ENCODE measurements around the gene DNAJC18.

Gene DNAJC18

DNA sequence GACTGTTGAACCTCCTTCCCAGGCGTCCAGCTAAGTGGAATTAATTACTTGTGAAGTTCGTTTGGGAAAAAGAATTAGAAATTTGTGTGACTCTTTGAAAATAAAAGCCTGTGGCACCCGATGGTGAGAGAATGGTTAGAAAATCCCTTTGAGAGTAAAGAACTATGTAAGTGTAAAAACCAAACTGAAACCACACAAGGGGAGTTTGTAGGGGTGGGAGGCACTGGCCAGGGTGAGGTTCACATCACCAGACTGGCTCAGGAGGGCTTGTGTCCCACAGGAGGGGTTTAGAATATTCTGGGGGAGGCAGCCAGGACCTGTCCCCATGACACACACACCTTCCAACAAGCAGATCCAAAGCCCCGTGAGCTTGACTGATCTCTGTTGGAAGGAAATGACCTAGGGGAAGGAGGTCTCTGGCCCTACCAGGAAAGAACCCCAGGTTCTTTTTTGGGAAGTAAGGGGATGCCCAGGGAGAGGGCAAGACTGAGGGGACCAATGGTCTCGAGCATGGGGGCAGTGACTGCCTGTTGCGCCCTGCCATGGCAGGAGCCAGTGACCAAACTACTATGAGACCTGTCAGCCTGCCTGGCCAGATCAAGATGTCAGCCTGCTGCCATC, 39.7 kb downstream of the DNAJC18 start:
- no peak overlapping the region for H3K4me3 ChIP-seq (ENCODE audit: low read length)
- DNase-seq (ENCODE audit: low read depth) = no peak
- TF ChIP-seq, protein P1, sequence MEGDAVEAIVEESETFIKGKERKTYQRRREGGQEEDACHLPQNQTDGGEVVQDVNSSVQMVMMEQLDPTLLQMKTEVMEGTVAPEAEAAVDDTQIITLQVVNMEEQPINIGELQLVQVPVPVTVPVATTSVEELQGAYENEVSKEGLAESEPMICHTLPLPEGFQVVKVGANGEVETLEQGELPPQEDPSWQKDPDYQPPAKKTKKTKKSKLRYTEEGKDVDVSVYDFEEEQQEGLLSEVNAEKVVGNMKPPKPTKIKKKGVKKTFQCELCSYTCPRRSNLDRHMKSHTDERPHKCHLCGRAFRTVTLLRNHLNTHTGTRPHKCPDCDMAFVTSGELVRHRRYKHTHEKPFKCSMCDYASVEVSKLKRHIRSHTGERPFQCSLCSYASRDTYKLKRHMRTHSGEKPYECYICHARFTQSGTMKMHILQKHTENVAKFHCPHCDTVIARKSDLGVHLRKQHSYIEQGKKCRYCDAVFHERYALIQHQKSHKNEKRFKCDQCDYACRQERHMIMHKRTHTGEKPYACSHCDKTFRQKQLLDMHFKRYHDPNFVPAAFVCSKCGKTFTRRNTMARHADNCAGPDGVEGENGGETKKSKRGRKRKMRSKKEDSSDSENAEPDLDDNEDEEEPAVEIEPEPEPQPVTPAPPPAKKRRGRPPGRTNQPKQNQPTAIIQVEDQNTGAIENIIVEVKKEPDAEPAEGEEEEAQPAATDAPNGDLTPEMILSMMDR (conservative IDR thresholded peaks at IDR 0.05; ENCODE audit: low read length) = no peak

DNA sequence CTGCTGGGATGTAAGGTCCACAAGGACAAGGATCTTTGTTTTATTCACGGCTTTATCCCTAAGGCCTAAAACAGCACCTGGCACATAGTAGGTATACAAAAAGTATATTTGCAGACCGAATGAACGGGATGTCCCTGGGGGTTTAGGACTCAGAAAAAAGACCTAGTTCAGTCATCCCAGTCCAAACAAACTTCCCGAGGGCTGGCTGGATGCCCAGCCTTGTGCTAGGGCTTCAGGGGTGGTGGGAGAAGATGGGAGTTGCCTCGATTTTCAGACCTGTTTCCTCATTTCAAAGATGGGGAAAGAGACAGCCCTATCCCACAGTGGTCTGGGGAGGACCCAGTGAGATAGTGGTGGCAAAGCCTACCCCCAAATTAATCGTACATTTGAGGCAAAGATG, 41.4 kb downstream of the DNAJC18 start:
- H3K4me3 ChIP-seq (ENCODE audit: low read length) = no peak overlapping the region
- DNase-seq (ENCODE audit: low read depth) = no peak
- TF ChIP-seq, protein P1 (conservative IDR thresholded peaks at IDR 0.05; ENCODE audit: low read length) = no peak

DNA sequence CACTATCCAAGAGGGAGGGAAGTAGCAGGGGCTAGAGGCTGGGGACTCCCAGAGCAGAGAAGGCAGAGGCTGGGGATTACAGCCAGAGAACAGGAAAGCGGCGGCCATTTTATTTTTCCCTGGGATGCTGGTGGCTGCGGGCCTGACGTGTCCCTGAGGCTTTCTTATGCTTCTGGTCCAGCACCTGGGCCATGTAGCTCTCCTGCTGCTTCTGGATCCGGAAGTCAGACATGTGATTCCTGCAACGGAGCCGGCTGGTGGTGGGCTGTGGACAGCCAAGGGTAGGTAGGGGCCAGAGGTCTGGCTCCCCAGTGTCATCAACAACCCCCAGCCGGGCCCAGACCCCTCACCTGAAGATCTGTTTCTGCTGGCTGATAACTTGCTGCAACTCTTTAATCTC, 42.6 kb downstream of the DNAJC18 start:
- no peak overlapping the region for H3K4me3 ChIP-seq (ENCODE audit: low read length)
- TF ChIP-seq, protein P1 (conservative IDR thresholded peaks at IDR 0.05; ENCODE audit: low read length) = no peak
- DNase-seq (ENCODE audit: low read depth) = no peak

DNA sequence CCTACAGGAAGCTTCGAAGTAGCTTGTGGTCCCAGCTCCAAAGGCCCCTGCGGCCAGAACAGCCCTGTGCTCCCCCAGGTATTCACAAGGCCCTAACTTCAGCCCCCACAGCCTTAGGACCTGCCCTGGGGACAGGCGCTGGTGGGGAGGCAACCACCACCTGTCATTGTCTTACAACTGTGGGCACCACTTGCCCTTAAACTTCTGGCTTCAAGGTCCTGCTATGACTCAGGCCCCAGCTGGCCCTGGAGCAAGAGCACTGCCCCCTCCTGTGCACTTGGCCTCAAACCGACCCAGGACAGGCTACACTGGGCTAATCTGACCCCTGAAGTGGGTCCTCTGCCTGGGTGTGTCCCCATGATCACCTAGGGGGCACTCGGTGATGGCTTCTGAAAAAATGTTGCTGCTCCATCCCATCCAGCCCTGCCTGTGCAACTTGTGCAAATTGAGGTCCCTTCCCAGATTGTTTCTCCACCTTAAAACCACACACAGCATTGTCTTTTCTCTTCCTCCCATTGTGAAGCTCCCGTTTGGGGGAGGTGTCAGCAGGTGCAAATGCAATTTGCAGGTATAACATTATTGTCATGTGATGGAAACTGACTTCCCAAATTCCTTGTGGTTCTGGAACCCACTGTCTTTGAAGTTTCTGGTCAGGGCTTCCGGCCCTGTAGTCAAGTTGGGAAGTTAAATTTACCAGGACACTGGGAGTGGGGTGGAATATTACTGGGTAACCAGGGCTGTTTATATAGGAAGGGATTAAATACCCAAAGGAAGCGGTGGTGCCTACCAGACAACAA, 43.3 kb downstream of the DNAJC18 start:
- TF ChIP-seq, protein P1 (conservative IDR thresholded peaks at IDR 0.05; ENCODE audit: low read length) = no peak; the same call in 1 of the 2 replicates
- no peak for DNase-seq (ENCODE audit: low read depth)
- no peak overlapping the region for H3K4me3 ChIP-seq (ENCODE audit: low read length)

DNA sequence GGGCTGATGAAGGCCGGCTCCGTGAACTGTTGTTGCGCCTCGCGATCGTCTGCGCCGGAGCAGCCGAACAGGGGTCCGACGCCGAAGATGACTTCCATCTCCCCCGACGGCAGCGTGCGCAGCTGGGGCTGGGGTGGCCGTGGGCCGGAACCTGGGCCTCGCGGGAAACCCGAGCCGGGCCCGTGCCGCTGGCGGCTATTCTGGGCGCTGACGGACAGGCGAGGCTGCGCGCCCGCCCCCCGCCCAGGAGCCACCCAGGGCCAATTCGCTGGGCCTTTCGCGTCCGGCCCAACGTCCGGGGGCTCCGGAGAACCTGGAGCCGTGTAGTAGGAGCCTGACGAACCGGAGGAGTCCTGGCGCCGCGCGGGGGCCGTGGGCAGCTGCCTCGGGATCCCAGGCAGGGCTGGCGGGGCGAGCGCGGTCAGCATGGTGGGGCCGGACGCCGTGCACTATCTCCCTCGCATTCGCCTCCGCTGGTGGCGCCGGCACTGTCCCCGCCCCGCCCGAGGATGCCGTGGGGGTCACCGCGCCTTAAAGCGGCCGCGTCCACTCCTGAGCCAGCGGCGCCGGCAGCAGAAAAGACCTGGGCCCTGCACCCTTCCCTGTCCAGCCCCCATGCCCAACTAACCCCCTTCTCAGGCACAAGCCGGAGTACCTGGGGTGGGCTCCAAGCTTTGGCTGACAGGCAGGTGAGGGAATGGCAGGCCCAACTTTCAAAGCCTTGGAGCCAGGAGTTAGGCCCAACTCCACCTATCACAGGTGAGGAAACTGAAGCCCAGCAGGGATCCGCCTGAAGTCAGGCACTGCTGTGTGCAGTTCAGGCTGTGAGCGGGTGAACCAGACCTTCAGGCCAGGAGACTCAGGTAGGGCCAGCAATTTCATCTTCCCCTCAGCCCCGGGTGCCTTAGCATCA, 44.4 kb downstream of the DNAJC18 start, which contains the start of gene PROB1:
Gene PROB1, minus strand, starts transcription at position 451 of the 913 bp plus-strand sequence. Its CDS starts 23 bp downstream, at position 428.
- DNase-seq (ENCODE audit: low read depth) = no peak
- H3K4me3 ChIP-seq (ENCODE audit: low read length) = peak within 1 kb of the TSS; percentile 49
- TF ChIP-seq, protein P1 (conservative IDR thresholded peaks at IDR 0.05; ENCODE audit: low read length) = no peak

DNA sequence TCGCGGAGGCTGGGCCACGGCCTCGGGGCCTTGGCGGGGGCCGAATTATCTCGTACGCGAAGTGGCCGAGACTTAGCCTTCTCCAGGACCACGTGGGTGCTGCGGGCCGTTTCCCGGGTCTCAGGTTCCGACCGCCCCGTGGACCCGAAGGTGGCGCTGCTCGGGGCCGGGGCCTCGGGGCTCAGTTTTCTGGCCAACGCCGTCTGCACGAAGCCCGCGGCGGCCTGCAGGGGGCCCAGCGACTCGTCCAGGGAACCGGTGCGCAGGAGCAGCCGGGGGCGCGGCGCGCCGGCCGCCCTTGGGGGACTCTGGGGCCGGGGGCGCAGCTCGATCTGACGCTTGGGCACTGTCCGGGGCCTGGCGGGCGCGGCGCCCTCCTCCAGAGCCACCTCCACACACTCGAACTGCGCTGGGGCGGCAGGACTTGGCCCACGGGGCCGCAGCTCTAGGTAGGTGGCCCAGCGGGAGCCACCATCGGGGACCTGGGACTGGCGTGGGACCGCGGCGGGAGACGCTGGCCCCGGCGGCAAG, 45.1 kb downstream of the DNAJC18 start:
- TF ChIP-seq, protein P1 (conservative IDR thresholded peaks at IDR 0.05; ENCODE audit: low read length) = peak; percentile 22; the same call in 1 of the 2 replicates
- H3K4me3 ChIP-seq (ENCODE audit: low read length) = peak overlapping the region; percentile 49
- DNase-seq (ENCODE audit: low read depth) = no peak

Measured in AG10803 (cell line).